Adipocyte (in vitro differentiated cells): ENCODE data around the gene RAB11FIP4.

Experiments used
- DNase-seq: peaks from one replicate; pipeline ENCODE4 v3.0.0-alpha.2; 2015; ENCODE audit warnings: low read depth
- H3K27me3 ChIP-seq: replicated peaks from 2 replicates; pipeline ENCODE4 v1.7.0; 2013; ENCODE audit warnings: mild to moderate bottlenecking, low read length, moderate library complexity; ENCODE audit not compliant: control insufficient read depth, insufficient read depth
- H3K36me3 ChIP-seq: 2 replicates; pipeline ENCODE4 v1.7.0; 2013; ENCODE audit warnings: low read length, mild to moderate bottlenecking, moderate library complexity; ENCODE audit not compliant: control insufficient read depth, insufficient read depth, severe bottlenecking
- H3K4me1 ChIP-seq: 2 replicates; pipeline ENCODE4 v1.7.0; 2013; ENCODE audit warnings: mild to moderate bottlenecking, low read length, moderate library complexity; ENCODE audit not compliant: control insufficient read depth, insufficient read depth
- H3K4me3 ChIP-seq: 2 replicates; pipeline ENCODE4 v1.7.0; 2013; ENCODE audit warnings: mild to moderate bottlenecking, low read length, moderate library complexity
- H3K9ac ChIP-seq: 2 replicates; pipeline ENCODE4 v1.7.0; 2013; ENCODE audit warnings: mild to moderate bottlenecking, low read length, moderate library complexity
- H3K9me3 ChIP-seq: 2 replicates; pipeline ENCODE4 v1.7.0; 2013; ENCODE audit warnings: mild to moderate bottlenecking, low read length, moderate library complexity; ENCODE audit not compliant: control insufficient read depth

The RAB11FIP4 gene

GRCh38 chr17:31413874-31414549 lies 22.5 kb downstream of the RAB11FIP4 start:
- no peak overlapping the region for H3K9ac ChIP-seq
- peaks cover 16% of the 10 kb centered on the region for H3K27me3 ChIP-seq
- peak; percentile 75 for DNase-seq
- peaks cover 14% of the 10 kb centered on the region for H3K4me1 ChIP-seq
- no peak overlapping the region for H3K4me3 ChIP-seq
- no peaks in the 10 kb centered on the region for H3K36me3 ChIP-seq
- H3K9me3 ChIP-seq, result no peaks in the 10 kb centered on the region

GRCh38 chr17:31414550-31414918 lies 23.1 kb downstream of the RAB11FIP4 start:
- peaks cover 14% of the 10 kb centered on the region for H3K4me1 ChIP-seq
- no peaks in the 10 kb centered on the region for H3K36me3 ChIP-seq
- H3K27me3 ChIP-seq, result peaks cover 16% of the 10 kb centered on the region
- no peaks in the 10 kb centered on the region for H3K9me3 ChIP-seq
- H3K4me3 ChIP-seq, result no peak overlapping the region
- DNase-seq, result no peak
- no peak overlapping the region for H3K9ac ChIP-seq

DNA sequence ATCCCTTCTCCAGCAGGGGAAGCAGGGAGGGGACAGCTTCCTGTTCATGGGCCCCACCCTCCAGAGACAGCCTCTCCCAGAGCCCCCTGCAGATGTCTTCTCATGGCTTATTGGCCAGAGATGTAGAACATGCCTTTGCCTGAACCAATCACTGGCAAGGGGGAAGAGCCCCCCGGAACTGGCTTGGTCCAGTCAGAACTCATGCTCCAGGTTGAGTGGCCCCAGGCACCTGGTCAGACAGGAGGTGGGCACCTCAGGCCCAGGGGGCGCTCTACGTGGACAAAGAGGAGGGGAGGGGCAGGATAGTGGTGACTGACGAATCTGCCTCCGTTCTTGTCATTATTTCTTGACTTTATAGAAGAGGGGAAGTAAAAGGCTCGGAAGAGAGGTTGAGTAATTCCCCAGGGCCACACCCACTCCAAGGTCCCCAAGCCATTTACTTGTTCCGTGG lies 23.6 kb downstream of the RAB11FIP4 start:
- Histone ChIP-seq H3K4me3 (no peak overlapping the region), H3K4me1 (peaks cover 14% of the 10 kb centered on the region), H3K9ac (no peak overlapping the region), H3K27me3 (peaks cover 16% of the 10 kb centered on the region), H3K36me3 (no peaks in the 10 kb centered on the region), H3K9me3 (no peaks in the 10 kb centered on the region)
- no peak for DNase-seq

DNA sequence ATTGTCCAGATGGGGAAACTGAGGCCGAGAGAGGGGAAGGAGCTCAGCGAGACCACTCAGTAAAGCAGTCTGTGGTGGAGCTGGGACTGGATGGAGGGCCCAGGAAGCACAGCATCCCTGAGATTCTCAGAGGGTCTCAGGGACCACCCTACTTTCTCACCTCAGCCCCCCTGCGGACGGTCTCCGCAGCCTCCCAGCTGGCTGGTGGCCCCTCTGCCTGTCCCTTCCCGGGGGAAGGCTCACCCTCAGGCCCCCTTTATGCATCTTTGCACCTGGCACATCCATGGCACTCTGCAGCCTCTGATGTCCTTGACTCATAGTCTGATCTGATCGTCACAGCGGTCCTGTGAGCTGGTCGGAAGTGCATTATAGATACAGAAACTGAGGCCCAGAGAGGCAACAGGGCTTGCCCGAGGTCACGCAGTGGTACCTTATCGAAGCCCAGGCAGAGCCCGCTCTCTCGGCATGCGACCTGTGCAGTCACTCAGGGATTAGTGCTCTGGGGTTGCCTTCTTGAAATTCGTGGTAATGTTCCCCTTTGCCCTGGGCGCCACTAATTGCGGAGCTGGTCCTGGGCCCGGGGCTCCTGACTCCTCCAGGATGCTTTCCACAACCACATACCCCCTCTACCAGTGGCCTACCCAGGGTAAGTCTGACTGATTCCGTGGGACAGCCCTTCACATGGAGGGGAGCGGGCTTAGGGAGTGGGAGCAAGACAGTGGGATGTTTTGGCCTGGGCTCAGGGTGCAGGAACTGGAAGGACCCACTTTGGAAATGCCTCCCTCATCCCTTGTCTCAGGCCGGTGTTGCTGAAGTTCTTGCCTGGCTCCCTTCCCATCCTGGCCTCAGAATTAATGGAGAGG lies 24.4 kb downstream of the RAB11FIP4 start:
- Histone ChIP-seq H3K9me3 (no peaks in the 10 kb centered on the region), H3K27me3 (peaks cover 16% of the 10 kb centered on the region), H3K4me1 (peaks cover 14% of the 10 kb centered on the region), H3K9ac (no peak overlapping the region), H3K4me3 (no peak overlapping the region), H3K36me3 (no peaks in the 10 kb centered on the region)
- no peak for DNase-seq

DNA sequence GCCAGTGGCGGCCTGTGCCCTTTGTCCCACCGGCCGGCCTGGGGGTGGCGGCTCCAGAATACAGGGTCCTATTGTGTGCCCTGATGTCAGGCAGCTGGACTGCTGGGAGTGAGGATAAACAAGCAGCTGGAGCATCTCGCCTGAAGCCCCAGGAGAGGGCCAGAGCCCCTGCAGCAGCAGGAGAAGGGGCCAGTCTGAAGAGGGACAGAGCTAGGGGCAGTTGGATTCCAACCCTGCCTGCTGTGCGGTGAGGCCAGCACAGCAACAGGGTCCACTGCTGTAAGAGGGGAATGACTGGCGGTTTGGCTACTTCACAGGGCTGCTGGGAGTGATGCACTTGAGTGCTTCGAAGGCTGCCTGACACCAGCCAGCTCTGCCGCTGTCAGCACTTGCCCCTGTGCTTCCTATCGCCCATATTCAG lies 25.0 kb downstream of the RAB11FIP4 start:
- H3K4me3 ChIP-seq, result no peak overlapping the region
- H3K36me3 ChIP-seq, result no peaks in the 10 kb centered on the region
- H3K4me1 ChIP-seq, result peaks cover 14% of the 10 kb centered on the region
- no peak overlapping the region for H3K9ac ChIP-seq
- H3K9me3 ChIP-seq, result no peaks in the 10 kb centered on the region
- DNase-seq, result no peak
- peaks cover 13% of the 10 kb centered on the region for H3K27me3 ChIP-seq

DNA sequence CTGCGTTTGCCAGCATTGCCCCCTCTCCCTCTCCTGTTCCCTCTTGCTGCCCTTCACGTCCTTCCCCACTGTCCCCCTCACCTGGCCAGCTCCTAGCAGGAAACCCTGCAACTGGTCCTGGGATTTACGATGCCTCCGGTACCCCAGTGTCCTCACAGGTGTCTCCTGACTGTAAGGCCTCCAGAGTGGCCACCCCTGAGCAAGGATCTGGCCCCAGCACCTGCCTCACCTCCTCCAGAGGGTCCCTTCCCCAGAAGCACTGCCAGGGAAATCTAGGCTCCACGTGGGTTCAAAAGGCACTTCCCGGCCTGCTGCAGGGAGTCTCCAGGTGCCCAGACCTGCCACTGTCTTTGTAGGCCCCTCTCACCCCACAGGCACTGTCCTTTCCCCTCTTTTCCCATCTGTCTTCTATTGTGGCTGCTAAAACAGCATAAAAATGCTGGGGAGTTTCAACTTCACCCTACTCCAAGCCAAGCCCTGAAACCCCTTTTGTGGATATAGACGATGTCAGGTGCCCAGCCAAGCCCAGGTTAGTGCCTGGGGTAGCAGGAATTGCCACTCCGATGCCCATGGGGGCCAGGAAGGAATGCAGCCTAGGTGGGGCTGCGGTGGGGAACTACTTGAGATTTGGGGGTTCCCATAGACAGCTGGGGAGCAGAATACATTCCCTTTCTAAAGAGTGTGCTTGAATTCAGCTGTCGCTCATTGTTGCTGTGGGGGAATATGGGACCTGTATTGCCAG lies 25.7 kb downstream of the RAB11FIP4 start:
- peaks cover 14% of the 10 kb centered on the region for H3K4me1 ChIP-seq
- H3K9ac ChIP-seq, result no peak overlapping the region
- peaks cover 2% of the 10 kb centered on the region for H3K9me3 ChIP-seq
- H3K36me3 ChIP-seq, result no peaks in the 10 kb centered on the region
- H3K4me3 ChIP-seq, result no peak overlapping the region
- DNase-seq, result no peak
- peaks cover 6% of the 10 kb centered on the region for H3K27me3 ChIP-seq

DNA sequence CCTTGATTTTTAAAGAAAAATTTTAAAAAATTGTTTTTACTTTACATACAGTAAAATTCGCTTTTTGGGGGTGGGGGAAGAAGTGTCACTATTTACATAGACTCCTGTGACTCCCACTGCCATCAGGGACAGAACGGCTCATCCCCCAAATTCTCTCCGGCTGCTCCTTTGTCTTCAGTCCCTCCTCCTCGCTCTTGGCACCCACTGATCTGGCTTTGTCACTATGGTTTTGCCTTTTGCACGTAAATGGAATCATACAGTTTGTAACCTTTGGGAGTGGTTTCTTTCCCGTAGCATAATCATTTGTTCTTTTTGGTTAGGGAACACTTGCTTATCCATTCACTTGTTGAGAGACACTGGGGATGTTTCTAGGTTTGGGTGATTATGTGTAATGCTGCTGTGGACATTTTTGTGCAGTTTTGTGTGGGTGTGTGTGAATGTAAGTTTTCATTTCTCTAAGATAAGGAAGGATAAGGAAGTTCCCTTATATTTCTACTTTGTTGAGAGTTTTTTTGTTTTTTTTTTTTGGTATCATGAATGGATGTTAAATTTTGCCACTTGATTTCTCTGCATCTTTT lies 27.4 kb downstream of the RAB11FIP4 start:
- no peaks in the 10 kb centered on the region for H3K36me3 ChIP-seq
- H3K9me3 ChIP-seq, result peaks cover 3% of the 10 kb centered on the region
- no peak overlapping the region for H3K4me3 ChIP-seq
- no peak overlapping the region for H3K9ac ChIP-seq
- peaks cover 8% of the 10 kb centered on the region for H3K27me3 ChIP-seq
- no peak for DNase-seq
- H3K4me1 ChIP-seq, result peaks cover 8% of the 10 kb centered on the region

DNA sequence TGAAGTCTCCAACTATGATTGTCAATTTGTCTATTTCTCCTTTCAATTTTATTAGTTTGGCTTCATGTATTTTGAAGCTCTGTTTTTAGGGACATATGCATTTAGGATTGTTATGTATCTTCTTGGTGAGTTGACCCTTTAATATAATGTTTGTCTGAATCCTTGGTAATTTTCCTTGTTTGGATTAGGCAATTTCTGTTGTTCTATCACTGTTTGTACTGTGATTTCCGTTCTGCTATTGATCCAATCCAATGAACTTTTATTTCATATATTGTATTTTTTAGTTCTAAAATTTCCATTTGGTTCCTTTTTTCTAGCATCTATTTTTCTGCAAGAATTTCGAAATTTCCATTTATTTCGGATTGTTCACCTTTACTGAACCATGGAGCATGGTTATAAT lies 31.0 kb downstream of the RAB11FIP4 start:
- peaks cover 3% of the 10 kb centered on the region for H3K9me3 ChIP-seq
- peaks cover 12% of the 10 kb centered on the region for H3K4me1 ChIP-seq
- no peak overlapping the region for H3K4me3 ChIP-seq
- DNase-seq, result no peak
- H3K9ac ChIP-seq, result no peak overlapping the region
- H3K27me3 ChIP-seq, result peaks cover 16% of the 10 kb centered on the region
- no peaks in the 10 kb centered on the region for H3K36me3 ChIP-seq

DNA sequence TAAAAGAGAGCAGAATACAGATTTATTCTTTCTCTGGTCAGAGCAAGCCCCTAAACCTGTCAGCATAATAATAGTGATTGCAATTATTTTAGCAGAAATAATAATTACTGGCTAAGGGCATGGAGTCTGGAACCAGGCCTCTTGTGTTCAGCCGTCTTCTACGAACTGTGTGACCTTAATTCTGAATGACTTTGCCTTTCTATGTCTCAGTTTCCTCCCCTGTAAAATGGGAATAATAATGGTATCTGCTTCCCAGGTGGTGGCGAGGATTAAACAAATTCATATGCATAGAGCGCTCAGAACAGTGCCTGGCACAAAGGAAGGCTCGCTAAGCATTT lies 33.4 kb downstream of the RAB11FIP4 start:
- Histone ChIP-seq H3K9me3 (peaks cover 3% of the 10 kb centered on the region), H3K4me3 (no peak overlapping the region), H3K9ac (no peak overlapping the region), H3K4me1 (peaks cover 12% of the 10 kb centered on the region), H3K27me3 (peaks cover 31% of the 10 kb centered on the region), H3K36me3 (no peaks in the 10 kb centered on the region)
- DNase-seq, result no peak

DNA sequence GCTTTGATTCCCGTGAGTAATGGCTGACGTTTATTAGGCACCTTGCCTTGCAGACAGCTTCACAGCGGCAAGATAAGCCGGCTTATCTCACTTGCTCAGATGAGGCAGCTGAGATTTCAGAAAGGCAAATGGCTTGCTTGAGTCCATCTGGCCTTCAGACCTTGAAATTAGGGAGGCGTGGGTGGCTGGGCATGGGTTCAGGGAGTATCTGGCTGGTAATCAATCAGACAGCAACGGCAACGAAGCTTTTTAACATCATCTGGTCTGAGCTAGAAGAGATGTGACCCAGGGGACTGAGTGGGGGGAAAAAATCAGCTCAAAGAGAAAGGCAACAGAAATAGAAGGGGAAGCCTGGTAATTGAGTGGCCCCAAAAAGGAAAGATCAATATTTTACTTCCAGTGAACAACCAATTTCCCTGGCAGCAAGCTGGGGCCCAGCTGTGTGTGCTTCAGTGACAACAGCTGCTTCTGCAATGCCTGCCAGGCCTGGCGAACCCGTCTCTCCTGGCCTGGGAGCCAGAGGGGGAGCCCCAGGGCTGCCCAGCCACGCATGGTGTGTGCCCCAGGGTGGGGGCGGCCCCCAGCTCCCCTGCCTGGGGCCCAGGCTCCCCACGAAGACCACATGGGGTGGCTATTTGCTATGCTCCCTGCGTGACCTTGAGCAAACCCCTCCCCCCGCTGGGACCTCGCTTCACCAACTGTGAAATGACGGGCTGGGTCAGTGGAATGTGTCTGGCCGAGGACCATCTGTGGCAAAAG lies 34.0 kb downstream of the RAB11FIP4 start:
- H3K4me1 ChIP-seq, result peaks cover 12% of the 10 kb centered on the region
- no peak overlapping the region for H3K9ac ChIP-seq
- peaks cover 33% of the 10 kb centered on the region for H3K27me3 ChIP-seq
- DNase-seq, result no peak
- H3K4me3 ChIP-seq, result no peak overlapping the region
- H3K9me3 ChIP-seq, result peaks cover 3% of the 10 kb centered on the region
- H3K36me3 ChIP-seq, result no peaks in the 10 kb centered on the region
